ENCODE measurements around the gene TRIO.

TRIO gene

DNA sequence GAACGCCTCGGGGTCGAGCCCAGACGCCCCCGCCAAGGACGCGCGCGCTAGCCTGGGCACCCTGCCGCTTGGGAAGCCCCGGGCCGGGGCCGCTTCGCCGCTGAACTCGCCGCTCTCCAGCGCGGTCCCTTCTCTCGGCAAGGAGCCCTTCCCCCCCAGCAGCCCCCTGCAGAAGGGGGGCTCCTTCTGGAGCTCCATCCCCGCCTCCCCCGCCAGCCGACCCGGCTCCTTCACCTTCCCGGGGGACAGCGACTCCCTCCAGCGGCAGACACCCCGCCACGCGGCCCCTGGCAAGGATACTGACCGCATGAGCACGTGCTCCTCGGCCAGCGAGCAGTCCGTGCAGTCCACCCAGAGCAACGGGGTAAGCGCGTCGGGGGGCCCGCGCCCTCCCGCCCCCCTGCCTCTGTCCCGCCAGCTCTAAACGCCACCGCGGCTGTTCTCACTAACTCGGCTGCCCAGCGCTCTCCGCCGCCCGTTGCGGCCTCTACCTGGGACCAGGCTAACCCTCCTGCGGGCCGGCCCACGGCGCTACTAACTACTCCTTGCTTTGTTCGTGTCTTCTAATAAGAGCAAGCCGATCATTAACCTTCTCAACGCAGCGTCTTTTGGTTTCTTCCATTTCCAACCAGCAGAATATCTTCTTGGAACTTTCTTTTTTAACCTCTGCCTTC is 344.9 kb downstream of the TRIO start:
- DNase-seq (ENCODE audit: low read depth), result no peak

DNA sequence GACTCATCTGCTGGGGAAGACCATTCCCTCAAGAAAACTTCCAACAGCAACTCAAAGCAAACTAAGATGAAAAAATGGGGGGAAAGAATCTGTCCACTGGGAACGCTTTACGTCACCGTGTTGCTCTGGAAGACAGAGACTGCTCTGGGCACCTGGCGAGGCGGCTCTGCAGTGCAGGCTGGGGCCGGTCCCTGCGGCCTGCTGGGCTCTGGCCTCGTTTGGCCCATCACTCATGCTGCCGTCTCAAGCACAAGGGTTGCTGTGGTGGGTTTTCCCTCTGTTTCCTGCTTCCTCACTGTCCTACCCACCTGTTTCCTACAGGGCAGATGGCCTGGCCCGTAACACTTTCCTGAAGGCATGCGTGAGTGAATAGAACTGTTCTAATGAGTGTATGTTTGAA is 345.6 kb downstream of the TRIO start:
- DNase-seq (ENCODE audit: low read depth), result no peak

DNA sequence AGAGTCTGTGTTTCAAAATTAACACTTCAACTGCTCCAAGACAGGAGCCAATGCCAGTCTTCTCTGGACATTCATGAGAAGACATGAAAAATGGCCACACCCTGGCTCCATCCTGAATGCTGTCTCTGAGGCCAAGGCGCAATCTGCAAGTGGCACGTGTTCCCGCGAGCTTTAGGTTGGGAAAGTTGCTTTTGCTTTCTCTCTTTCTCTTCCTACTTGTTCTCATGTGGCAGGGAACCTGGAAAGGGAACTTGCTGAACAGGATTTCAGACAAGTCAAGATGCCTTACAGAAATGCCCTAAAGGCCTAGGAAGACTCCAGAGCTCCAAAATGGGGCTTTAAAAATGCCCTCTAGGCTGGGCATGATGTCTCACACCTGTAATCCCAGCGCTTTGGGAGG is 346.5 kb downstream of the TRIO start:
- DNase-seq (ENCODE audit: low read depth), result no peak

DNA sequence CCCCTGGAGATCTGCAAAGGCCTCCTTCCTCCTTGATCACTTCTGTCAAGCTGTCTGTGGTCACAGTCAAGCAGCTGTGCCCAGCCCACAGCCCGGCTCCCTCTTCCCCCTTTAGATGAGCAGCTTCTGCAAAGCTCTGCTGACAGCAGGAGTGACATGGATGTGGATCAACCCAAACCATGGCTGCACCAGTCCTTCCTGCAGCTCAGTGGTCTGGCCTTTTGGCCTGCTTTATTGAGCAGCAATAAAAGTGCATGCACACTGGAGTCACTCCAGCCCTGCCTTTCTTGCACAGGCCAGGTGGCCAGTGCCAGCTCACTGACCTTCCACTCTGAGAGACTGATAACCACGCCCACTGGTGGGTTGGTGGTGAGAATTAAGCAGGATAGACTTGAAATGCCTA is 347.2 kb downstream of the TRIO start:
- no peak for DNase-seq (ENCODE audit: low read depth)

DNA sequence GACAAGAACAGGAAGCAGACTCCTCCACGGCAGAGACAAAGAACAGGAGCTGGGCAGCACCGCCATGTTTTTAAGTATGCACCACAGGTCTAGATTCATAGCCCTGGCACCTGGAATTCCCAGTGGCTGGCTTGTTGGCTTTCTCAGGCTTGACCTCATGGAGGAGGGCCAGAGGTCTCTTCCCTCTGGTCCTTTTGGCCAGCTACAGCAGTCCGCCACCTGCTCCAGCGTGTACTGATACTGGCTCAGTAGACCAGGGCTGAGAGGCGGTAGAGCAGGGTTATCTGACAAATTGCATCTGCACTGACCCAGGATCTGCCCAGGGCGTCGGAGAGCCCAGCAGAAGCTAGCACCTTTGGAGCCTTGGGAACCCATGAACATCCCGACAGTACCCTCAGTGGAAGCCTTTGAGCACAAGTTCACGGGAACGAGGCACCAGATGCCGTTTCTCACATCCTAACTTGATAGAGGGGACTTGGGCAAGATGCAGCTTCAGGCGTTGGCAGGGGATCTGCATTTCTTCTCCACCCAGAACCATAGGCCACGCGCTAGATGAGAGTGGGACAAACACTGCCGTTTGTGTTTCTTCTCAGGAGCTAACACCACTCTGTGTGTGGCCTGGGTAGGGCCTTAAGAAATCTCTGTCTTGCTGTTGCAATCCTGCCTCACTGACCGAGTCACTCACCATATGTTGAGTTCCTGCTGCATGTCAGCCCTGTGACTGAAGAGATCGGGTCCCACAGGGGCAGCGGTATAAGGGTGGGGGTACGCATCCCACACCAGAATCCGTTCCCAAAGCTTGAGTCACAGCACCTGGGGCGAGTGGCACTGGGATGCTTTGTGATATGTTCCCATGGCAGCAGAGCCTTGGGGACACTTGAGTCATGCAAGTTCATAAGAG is 348.1 kb downstream of the TRIO start:
- DNase-seq (ENCODE audit: low read depth), result peak; percentile 6

DNA sequence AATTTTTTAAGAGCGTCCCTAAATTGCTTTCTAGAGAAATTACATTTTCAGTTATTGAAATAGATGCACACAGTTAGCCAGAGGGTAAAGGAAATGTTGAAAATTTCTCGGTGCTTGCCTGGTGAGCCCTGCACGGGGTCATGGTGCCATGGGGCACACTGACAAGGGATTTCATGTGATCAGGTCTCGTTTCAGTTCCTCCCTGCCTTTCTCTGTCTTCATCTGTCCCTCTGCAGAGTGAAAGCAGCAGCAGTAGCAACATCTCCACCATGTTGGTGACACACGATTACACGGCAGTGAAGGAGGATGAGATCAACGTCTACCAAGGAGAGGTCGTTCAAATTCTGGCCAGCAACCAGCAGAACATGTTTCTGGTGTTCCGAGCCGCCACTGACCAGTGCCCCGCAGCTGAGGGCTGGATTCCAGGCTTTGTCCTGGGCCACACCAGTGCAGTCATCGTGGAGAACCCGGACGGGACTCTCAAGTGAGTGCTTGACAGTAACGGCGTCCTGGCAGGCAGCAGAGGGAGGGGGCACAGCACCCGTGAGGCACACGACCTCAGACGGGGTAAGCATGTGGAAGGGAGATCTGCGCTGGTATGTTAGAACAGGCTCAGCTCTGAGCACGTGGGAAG is 349.3 kb downstream of the TRIO start:
- no peak for DNase-seq (ENCODE audit: low read depth)

DNA sequence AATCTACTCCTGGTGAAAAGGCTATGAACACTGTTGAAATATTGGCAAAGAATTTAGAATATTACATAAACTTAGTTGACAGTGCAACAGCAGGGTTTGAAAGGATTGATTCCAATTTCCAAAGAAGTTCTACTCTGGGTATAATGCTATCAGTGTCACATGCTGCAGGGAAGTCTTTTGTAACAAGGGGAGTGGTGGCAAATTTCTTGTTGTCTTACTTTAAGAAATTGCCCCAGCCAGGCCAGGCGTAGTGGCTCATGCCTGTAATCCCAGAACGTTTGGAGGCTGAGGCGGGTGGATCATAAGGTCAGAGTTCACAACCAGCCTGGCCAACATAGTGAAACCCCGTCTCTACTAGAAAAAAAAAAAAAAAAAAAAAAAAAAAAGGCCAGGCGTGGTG is 352.2 kb downstream of the TRIO start:
- DNase-seq (ENCODE audit: low read depth), result no peak

DNA sequence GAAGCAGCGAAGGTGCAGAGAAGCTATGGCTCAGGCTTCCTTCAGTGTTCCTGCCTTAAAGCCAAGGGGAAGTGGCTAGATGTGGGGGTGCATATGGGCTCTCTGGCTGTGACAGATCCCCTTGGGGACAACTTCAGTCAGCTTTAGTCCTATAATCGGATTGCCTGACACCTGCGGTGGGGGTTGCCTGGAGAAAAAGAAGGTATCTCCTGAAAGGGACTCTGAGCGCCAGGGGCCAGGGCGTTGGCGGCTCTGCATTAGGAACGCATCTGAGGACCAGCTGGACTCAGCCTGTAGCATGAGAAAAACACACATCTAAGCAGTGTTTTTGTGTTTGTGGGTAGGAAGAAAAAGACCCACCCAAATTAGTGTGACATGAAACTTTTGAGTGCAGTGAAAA is 354.2 kb downstream of the TRIO start:
- DNase-seq (ENCODE audit: low read depth), result no peak

DNA sequence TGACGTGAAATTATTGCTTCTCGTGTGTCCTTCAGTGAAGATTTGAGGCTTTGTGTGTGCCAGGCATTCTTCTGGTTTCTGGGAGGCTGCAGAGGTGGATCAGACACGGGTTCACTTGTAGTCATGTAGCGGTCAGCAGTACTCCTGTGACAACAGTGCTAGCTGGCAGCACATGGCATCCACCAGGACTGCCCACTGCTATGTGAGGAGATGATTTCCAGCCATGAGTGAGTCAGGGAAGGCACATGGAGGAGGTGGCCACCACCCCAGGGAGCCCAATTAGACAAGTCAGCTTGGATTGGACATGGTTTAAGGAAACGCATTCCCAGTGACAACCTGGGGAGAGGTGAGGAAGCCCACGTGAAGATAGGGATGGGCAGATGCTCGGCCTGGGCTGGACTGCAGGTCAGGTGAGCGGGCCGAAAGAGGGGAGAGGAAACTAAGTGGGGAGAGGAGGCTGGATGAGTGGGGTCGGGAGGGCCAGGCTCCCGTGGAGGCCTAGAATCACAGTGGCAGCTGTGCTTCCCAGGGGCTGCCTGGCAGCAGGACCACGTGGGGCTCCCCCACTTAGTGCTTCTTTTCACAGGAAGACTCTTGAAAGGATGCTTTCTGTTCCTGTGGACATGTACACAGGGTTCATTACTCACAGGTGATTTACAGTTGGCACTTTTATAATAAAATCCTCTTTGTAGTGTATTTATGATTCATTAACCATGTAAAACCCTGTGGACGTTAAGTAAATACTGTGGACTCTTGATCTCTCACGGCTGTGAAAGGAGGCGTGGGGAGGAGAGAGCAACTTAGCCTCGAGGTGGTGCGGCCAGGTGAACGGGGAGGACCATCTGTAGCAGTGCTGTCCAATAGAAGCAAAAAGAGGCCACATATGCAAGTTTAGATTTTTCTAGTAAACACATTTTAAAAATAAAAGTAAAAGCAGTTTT is 358.5 kb downstream of the TRIO start:
- DNase-seq (ENCODE audit: low read depth), result no peak

DNA sequence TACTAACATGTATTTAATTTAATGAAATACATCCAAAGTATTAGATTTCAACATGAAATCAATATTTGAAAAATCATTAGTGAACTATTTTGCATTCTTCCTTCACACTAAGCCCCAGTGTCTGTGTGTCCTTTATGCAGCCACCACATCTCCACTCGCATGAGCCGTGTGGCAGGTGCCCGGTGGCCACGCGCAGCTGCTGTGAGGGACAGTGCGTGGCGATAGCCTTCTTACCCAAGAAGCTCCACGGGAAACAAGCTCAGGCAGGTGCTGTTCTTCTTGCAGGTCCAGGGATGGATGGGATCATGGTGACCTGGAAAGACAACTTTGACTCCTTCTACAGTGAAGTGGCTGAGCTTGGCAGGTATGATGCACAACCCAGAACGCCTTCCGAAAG is 359.1 kb downstream of the TRIO start:
- no peak for DNase-seq (ENCODE audit: low read depth)

DNA sequence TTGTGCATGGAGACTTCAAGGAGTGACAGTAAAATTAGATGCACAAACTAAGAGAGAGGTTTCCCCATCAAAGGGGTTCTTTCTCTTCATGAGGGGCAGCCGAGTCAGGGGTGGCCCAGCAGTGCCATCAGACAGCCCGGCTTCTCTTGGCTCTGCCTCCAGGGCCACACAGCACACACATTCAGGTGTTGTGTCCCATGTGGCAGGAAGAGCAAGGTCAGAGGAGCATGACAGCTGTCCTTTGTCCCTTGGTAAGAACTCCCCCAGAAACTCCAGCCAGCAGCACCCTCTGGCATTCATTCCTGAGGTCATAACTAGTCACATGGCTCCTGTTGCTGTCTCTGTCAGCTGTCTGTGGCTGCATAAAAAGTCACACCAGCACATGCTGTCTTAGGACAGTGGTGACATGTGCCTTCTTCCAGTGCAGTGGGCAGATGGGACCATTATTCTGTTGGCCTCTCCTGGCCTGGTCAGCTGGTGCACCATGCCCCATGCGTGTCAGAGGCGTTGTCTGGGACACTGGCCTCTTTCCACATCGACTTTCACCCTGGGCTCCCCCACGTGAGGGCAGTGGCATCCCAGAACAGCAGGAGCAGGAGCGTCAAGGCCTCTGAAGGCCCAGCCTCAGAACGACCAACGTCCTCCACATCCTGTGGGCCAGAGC is 360.0 kb downstream of the TRIO start:
- no peak for DNase-seq (ENCODE audit: low read depth)

DNA sequence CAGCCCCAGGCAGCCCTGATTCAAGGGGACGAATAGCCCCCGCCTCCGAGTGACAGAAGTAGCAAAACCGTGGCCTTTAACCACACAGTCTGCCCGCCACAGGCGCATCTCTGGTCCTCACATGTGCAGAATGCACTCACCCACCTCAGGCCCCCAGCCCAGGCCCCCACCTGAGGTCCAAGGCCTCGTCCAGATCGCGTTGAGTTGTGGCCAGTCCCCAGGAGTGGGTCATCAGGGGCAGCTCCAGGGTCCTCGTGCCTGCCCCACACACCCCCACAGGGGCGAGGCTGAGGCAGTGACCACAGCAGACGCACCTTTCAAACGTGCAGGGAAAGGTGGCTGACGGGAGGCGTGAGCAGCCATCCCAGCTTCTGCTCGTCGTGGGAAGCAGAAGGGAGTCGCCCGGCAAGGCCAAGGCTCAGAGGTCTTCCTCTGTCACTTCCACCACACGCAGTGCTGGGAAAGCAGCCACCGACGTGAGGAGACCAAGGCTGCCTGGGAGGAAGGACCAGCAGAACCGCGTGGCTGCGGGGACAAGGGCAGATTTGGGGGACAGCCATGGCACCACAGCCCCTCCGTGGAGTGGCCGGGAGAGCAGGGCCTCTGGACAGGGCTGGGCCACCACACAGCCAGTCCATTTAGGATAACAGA is 360.7 kb downstream of the TRIO start:
- DNase-seq (ENCODE audit: low read depth), result no peak

DNA sequence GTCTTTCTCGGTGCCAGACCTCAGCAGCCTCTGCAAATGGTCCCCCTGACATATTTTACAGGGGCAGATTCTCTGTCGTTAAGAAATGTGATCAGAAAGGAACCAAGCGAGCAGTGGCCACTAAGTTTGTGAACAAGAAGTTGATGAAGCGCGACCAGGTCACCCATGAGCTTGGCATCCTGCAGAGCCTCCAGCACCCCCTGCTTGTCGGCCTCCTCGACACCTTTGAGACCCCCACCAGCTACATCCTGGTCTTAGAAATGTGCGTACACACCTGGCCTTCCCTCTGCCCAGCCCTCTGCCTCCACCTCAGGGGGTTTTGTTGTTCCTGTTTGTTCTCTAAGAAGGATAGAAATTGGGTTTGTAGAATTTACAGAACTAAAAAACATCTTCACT is 361.2 kb downstream of the TRIO start:
- no peak for DNase-seq (ENCODE audit: low read depth)

DNA sequence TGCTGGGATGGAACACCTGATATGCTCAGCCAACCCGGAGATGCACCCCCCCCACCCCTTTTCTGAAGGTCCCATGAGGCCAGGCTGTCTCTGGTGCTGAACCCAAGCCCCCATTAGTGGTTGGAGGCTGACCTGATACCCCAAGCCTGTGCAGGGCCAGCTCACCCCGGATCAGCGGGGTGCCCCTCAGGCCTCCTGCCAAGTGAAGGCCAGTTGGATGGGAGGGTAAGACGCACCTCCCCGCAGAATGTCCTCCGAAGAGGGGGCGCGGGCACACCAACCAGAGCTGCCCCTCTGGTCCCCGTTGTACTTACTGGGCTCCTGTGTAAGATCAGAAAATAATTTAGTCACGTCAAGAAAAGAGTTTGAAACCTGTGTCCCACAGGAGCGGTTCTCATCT is 361.7 kb downstream of the TRIO start:
- DNase-seq (ENCODE audit: low read depth), result no peak

DNA sequence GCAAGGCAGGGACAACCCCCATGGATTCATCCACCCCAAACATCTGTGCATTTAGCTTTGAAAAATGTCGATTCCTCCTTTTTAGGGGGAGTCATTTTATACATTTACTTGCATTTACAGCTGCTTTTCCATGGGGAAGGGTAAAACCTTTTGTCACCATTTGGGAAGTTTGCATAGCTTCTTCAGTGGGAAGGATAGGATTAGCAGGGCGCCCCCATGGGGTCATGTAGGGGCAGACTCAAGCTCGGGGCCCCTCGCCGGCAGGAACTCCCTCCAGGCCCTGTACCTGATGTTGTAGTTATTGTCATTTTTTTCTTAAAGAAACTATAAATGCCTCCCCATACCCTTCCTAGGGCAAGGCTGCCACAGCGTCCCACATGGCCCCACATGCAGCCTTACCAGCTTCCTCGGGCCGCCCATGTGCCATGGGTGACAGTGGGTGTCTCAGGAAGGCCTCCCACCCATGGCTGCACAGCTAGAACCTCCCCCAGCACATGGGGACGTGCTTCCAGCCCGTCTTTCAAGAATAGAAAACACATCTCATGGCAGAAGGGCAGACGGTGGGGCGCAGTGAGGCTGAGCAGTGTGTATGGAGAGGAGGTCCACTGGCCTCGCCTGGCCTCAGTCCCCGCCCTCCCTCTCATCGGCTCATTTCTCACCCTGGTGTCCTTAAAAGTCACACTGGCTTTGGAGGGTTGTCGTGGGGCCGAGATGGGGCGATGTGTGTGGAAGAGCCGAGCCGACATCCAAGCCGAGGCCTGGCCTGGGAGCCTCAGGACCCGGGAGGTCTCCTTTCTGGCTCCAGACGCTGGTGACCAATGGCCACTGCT is 362.4 kb downstream of the TRIO start:
- DNase-seq (ENCODE audit: low read depth), result no peak

DNA sequence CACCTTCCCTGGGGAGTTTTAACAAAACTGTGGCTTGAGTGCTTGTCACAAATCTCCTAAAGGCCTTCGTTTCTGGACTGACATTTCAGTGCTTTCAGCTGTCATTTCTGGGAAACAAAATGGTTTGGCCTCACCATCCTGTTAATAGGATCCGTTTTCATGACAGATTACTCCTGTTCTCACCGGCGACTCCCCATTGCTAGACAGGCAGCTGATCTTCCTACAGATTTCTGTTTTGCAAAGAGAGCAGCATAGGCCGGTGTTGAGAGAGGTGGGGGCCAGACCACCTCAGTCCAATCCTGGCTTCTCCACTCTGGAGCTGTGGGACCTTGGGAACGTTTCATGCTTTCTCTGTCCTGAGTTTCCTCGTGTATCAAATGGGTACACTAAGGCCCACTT is 363.0 kb downstream of the TRIO start:
- no peak for DNase-seq (ENCODE audit: low read depth)

DNA sequence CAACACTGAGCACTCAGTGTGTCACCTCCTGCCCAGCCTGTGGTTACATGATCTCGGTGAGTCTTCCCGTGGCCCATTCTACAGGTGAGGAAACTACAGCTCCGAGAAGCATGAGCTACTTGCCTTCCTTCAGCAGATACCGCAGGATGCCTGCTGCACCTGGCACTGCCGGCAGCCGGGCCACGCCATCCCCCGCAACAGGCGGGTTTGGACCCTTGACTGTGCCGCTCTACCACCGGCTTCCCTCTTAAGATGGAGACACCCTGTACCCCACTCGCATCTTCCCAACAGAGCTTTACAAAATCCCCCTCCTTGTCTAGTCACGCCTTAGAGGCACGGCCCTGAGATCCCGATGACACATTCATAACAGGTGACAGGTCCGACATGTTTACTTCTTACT is 363.5 kb downstream of the TRIO start:
- no peak for DNase-seq (ENCODE audit: low read depth)

DNA sequence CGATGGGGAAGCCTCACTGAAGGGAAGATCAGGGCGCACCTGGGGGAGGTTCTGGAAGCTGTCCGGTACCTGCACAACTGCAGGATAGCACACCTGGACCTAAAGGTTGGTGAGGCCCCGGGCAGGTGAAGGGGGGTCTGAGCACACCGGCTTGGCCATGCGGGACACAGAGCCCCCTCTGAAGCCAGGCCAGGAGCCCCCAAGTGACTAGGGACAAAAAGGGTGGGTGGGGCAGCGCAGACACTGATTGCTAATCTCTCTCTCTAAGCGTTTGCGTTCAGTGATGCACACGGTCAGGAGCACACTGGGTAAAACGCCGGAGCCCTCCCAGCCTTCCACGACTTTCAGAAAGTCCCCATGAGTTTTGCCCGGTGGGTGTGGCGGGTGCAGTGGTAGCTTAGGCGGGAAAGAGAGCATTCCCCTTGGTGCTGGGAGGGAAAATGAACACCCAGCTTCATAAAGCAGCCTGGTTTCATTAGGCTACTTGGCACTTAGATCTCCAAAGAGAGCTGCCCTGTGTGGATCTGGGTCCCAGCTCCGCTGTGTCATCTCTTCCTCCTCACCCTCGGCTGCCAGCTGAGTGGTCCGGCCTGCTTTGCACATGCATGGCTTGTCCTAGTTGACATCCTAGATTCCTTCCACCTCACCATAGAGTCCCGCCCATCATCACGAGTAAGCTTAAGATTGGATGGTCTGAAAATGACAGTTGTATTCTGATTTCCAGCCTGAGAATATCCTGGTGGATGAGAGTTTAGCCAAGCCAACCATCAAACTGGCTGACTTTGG is 364.2 kb downstream of the TRIO start:
- DNase-seq (ENCODE audit: low read depth), result no peak

DNA sequence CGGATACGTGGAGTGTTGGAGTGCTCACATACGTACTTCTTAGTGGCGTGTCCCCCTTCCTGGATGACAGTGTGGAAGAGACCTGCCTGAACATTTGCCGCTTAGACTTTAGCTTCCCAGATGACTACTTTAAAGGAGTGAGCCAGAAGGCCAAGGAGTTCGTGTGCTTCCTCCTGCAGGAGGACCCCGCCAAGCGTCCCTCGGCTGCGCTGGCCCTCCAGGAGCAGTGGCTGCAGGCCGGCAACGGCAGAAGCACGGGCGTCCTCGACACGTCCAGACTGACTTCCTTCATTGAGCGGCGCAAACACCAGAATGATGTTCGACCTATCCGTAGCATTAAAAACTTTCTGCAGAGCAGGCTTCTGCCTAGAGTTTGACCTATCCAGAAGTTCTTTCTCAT is 364.9 kb downstream of the TRIO start:
- no peak for DNase-seq (ENCODE audit: low read depth)

Data from non-pigmented ciliary epithelial cell (primary cell).